LNCaP clone FGC (cell line): Measurements from ENCODE around the gene RABGAP1L.

Experiments
- DNase-seq: peaks from one replicate; pipeline ENCODE4 v3.0.0-alpha.2; 2011; ENCODE audit warnings: low read depth
- H3K4me3 ChIP-seq: 2 replicates; pipeline ENCODE4 v1.5.1; 2011; ENCODE audit warnings: mild to moderate bottlenecking, low read depth, low read length, control low read depth
- CTCF ChIP-seq: IDR thresholded peaks from 2 replicates; pipeline ENCODE4 v1.5.1; 2012; ENCODE audit warnings: mild to moderate bottlenecking; ENCODE audit not compliant: control insufficient read depth, insufficient read depth; ENCODE audit errors: extremely low read depth

The RABGAP1L gene

GRCh38 chr1:174914991-174915390 is 755.7 kb downstream of the RABGAP1L start:
- no peak for DNase-seq
- TF ChIP-seq CTCF = no peak
- H3K4me3 ChIP-seq = no peak overlapping the region

GRCh38 chr1:174916846-174917245 is 757.5 kb downstream of the RABGAP1L start:
- TF ChIP-seq CTCF = no peak
- no peak overlapping the region for H3K4me3 ChIP-seq
- DNase-seq = no peak

GRCh38 chr1:174920093-174920492 is 760.8 kb downstream of the RABGAP1L start:
- no peak for DNase-seq
- no peak for TF ChIP-seq CTCF
- no peak overlapping the region for H3K4me3 ChIP-seq

GRCh38 chr1:174922121-174922520 is 762.8 kb downstream of the RABGAP1L start:
- DNase-seq = no peak
- H3K4me3 ChIP-seq = no peak overlapping the region
- TF ChIP-seq CTCF = no peak

- no peak for DNase-seq
- H3K4me3 ChIP-seq = no peak overlapping the region
- no peak for TF ChIP-seq CTCF
These were observed 764.5 kb downstream of the RABGAP1L start for GRCh38 chr1:174923820-174924219.

- TF ChIP-seq CTCF = no peak
- no peak for DNase-seq
- H3K4me3 ChIP-seq = no peak overlapping the region
These were observed 769.2 kb downstream of the RABGAP1L start for GRCh38 chr1:174928541-174928940.

- no peak for DNase-seq
- no peak for TF ChIP-seq CTCF
- no peak overlapping the region for H3K4me3 ChIP-seq
These were observed 771.9 kb downstream of the RABGAP1L start for GRCh38 chr1:174931214-174931613.
